Measurements from ENCODE around the gene NTN3. TPM values are rescaled to one million over a fixed set of nuclear protein-coding genes. Genes with fewer than 3 reads are reported as not detected.

NTN3 gene
- polyA plus RNA-seq, 2 of the 4 experiments (the other 2 are of a cell fraction), result not detected

DNA sequence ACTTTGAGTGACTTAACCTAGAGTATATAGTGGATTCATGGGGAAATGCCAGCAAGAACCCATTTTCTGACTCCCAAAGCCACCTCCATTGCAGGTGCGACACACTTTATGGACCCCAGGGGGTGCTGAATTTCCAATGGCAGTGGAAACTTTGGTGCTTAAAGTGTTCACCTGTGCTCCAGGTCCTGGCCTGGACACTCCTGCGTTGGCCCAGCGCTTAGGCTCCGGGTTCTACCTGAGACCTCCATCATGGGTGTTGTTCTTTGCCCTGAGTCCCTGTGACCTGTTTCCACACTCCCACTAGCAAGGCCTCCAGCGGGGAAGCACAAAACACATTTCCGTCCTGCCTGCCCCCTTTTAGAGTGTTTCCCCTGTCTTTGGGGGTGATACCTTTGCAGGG is 38.8 kb upstream of the NTN3 start:
- ATAC-seq, result no peak
- DNase-seq (ENCODE audit: low read depth in 1 of 2, low spot score in 1 of 2), result no peak
- Histone ChIP-seq H3K4me3 (no peak overlapping the region), H3K27ac (no peak overlapping the region), H3K4me1 (peaks cover 17% of the 10 kb centered on the region; the same call in 2 of the 3 replicates), H3K4me2 (no peak overlapping the region), H3K9me3 (no peaks in the 10 kb centered on the region)
- POLR2A ChIA-PET, result no interaction called here
- CTCF ChIA-PET, result interaction anchor here (0.8 to 1.7 kb wide), 2 partner anchors 10 to 69 kb away, joined by 3 to 8 read pairs; no protein-coding TSS in a partner anchor
- TF ChIP-seq POLR2A (IDR thresholded peaks at IDR 0.05; ENCODE audit: low read length) (no peak), TFCP2L1 (CRISPR knock-in tag; IDR thresholded peaks at IDR 0.05) (no peak), POLR2AphosphoS2 (conservative IDR thresholded peaks at IDR 0.05; ENCODE audit: low read length) (no peak), CEBPB (IDR thresholded peaks at IDR 0.05) (no peak), BHLHE40 (IDR thresholded peaks at IDR 0.05; ENCODE audit: low read depth, low read length) (no peak), NPAS2 (CRISPR knock-in tag; IDR thresholded peaks at IDR 0.05; ENCODE audit: borderline replicate concordance) (no peak), MAX (IDR thresholded peaks at IDR 0.05) (no peak), JUN (IDR thresholded peaks at IDR 0.05) (no peak), JUNB (IDR thresholded peaks at IDR 0.05) (no peak), RNF2 (IDR thresholded peaks at IDR 0.05; ENCODE audit: borderline replicate concordance, low read depth) (no peak), KDM1A (IDR thresholded peaks at IDR 0.05; ENCODE audit: low read depth) (no peak), CBX8 (IDR thresholded peaks at IDR 0.05) (no peak), CTCF (IDR thresholded peaks at IDR 0.05) (no peak), HDAC2 (IDR thresholded peaks at IDR 0.05) (no peak), HEYL (CRISPR knock-in tag; IDR thresholded peaks at IDR 0.05) (no peak)
- TF ChIP-seq, protein P1, sequence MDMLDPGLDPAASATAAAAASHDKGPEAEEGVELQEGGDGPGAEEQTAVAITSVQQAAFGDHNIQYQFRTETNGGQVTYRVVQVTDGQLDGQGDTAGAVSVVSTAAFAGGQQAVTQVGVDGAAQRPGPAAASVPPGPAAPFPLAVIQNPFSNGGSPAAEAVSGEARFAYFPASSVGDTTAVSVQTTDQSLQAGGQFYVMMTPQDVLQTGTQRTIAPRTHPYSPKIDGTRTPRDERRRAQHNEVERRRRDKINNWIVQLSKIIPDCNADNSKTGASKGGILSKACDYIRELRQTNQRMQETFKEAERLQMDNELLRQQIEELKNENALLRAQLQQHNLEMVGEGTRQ (IDR thresholded peaks at IDR 0.05), result no peak
- TF ChIP-seq, protein P2, sequence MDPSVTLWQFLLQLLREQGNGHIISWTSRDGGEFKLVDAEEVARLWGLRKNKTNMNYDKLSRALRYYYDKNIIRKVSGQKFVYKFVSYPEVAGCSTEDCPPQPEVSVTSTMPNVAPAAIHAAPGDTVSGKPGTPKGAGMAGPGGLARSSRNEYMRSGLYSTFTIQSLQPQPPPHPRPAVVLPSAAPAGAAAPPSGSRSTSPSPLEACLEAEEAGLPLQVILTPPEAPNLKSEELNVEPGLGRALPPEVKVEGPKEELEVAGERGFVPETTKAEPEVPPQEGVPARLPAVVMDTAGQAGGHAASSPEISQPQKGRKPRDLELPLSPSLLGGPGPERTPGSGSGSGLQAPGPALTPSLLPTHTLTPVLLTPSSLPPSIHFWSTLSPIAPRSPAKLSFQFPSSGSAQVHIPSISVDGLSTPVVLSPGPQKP (IDR thresholded peaks at IDR 0.05; ENCODE audit: low read depth, low read length), result no peak
- TF ChIP-seq, protein P3, sequence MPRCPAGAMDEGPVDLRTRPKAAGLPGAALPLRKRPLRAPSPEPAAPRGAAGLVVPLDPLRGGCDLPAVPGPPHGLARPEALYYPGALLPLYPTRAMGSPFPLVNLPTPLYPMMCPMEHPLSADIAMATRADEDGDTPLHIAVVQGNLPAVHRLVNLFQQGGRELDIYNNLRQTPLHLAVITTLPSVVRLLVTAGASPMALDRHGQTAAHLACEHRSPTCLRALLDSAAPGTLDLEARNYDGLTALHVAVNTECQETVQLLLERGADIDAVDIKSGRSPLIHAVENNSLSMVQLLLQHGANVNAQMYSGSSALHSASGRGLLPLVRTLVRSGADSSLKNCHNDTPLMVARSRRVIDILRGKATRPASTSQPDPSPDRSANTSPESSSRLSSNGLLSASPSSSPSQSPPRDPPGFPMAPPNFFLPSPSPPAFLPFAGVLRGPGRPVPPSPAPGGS (IDR thresholded peaks at IDR 0.05), result no peak
- FAIRE-seq, result no peak
- WGBS (ENCODE audit: missing lambda C conversion rate), result 96% methylated on average over 6 of the region's 6 CpGs

- 95% methylated on average over 15 of the region's 15 CpGs for WGBS (ENCODE audit: missing lambda C conversion rate)
- POLR2A ChIA-PET, result no interaction called here
- Histone ChIP-seq H3K4me3 (no peak overlapping the region), H3K4me2 (no peak overlapping the region), H3K27ac (no peak overlapping the region), H3K9me3 (no peaks in the 10 kb centered on the region), H3K4me1 (peaks cover 17% of the 10 kb centered on the region; the same call in 2 of the 3 replicates)
- CTCF ChIA-PET, result interaction anchor here (1.7 kb wide), 1 partner anchor 10 kb away, joined by 8 read pairs; no protein-coding TSS in a partner anchor
- DNase-seq (ENCODE audit: low read depth in 1 of 2, low spot score in 1 of 2), result no peak
- no peak for FAIRE-seq
- no peak for ATAC-seq
- TF ChIP-seq MYC (IDR thresholded peaks at IDR 0.05; ENCODE audit: borderline replicate concordance, low read length) (no peak), GATA3 (IDR thresholded peaks at IDR 0.05; ENCODE audit: borderline replicate concordance) (no peak), CTCF (IDR thresholded peaks at IDR 0.05) (no peak), CBX2 (IDR thresholded peaks at IDR 0.05; ENCODE audit: borderline replicate concordance, low read depth) (no peak), TP53 (CRISPR knock-in tag; IDR thresholded peaks at IDR 0.05) (no peak), FOXS1 (CRISPR knock-in tag; IDR thresholded peaks at IDR 0.05) (no peak), EHMT2 (IDR thresholded peaks at IDR 0.05; ENCODE audit: low read depth) (no peak), ZFP36 (IDR thresholded peaks at IDR 0.05; ENCODE audit: borderline replicate concordance, partially characterized antibody) (no peak)
- TF ChIP-seq, protein P3 (IDR thresholded peaks at IDR 0.05), result no peak
- TF ChIP-seq, protein P4, sequence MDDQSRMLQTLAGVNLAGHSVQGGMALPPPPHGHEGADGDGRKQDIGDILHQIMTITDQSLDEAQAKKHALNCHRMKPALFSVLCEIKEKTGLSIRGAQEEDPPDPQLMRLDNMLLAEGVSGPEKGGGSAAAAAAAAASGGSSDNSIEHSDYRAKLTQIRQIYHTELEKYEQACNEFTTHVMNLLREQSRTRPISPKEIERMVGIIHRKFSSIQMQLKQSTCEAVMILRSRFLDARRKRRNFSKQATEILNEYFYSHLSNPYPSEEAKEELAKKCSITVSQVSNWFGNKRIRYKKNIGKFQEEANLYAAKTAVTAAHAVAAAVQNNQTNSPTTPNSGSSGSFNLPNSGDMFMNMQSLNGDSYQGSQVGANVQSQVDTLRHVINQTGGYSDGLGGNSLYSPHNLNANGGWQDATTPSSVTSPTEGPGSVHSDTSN (IDR thresholded peaks at IDR 0.05), result no peak
- TF ChIP-seq, protein P2 (IDR thresholded peaks at IDR 0.05; ENCODE audit: low read depth, low read length), result no peak
Observed at GRCh38 chr16:2432801-2433505, 38.1 kb upstream of the NTN3 start.

All from A549 (cell line).